Measurements from ENCODE around the gene LTBP2.

- TF ChIP-seq EZH2 (IDR thresholded peaks at IDR 0.05) (no peak), POLR2AphosphoS5 (IDR thresholded peaks at IDR 0.05; ENCODE audit: low read depth, low read length) (no peak), EZH2phosphoT487 (IDR thresholded peaks at IDR 0.05; ENCODE audit: borderline replicate concordance) (no peak), CBX3 (IDR thresholded peaks at IDR 0.05; ENCODE audit: low read depth) (no peak), ZFX (IDR thresholded peaks at IDR 0.05) (no peak)
- TF ChIP-seq, protein P1, sequence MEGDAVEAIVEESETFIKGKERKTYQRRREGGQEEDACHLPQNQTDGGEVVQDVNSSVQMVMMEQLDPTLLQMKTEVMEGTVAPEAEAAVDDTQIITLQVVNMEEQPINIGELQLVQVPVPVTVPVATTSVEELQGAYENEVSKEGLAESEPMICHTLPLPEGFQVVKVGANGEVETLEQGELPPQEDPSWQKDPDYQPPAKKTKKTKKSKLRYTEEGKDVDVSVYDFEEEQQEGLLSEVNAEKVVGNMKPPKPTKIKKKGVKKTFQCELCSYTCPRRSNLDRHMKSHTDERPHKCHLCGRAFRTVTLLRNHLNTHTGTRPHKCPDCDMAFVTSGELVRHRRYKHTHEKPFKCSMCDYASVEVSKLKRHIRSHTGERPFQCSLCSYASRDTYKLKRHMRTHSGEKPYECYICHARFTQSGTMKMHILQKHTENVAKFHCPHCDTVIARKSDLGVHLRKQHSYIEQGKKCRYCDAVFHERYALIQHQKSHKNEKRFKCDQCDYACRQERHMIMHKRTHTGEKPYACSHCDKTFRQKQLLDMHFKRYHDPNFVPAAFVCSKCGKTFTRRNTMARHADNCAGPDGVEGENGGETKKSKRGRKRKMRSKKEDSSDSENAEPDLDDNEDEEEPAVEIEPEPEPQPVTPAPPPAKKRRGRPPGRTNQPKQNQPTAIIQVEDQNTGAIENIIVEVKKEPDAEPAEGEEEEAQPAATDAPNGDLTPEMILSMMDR (IDR thresholded peaks at IDR 0.05 in 2 of 3, conservative IDR thresholded peaks at IDR 0.05 in 1 of 3; ENCODE audit: borderline replicate concordance in 1 of 3, insufficient read depth in 1 of 3, low read depth in 2 of 3, low read length in 2 of 3) = no peak
Measured at GRCh38 chr14:74605531-74606223, 6.4 kb downstream of the LTBP2 start.
